K562 (cell line): ENCODE measurements around the gene OMG.

Experiments used
- ATF2 ChIP-seq: sonication (generic); formaldehyde crosslinking; IDR thresholded peaks from 2 replicates; pipeline ENCODE4 v1.8.1; 2022; ENCODE audit warnings: missing genetic modification reagents
- BRCA1 ChIP-seq, 2 experiments: fragments of 450-650 bp in 1 of 2; sonication (generic) in 1 of 2; formaldehyde crosslinking in 1 of 2; IDR thresholded peaks; 2 replicates each; pipeline versions ENCODE4 v1.5.0 to v1.6.1; 2017 to 2020; ENCODE audit warnings: mild to moderate bottlenecking in 1 of 2, missing genetic modification reagents in 1 of 2
- CREBBP ChIP-seq: IDR thresholded peaks from one replicate; pipeline ENCODE4 v1.6.1; 2012; ENCODE audit warnings: low read depth, mild to moderate bottlenecking, control low read depth, inconsistent platforms, low read length
- DACH1 ChIP-seq: fragments of 450-650 bp; IDR thresholded peaks from 2 replicates; pipeline ENCODE4 v1.6.1; 2018; ENCODE audit not compliant: partially characterized antibody
- ERF ChIP-seq: fragments of 450-650 bp; formaldehyde crosslinking; IDR thresholded peaks from 2 replicates; pipeline ENCODE4 v1.4.0; 2020; ENCODE audit warnings: mild to moderate bottlenecking, mixed read lengths
- JUND ChIP-seq, 2 experiments: IDR thresholded peaks; 2 replicates in 1 of 2; 3 replicates in 1 of 2; pipeline ENCODE4 v1.6.1; 2011; ENCODE audit warnings: borderline replicate concordance in 2 of 2, low read depth in 2 of 2, low read length in 2 of 2, improper control_type of control experiment in 1 of 2, missing biosample characterization in 1 of 2, missing genetic modification characterization in 1 of 2, missing genetic modification reagents in 1 of 2
- NRF1 ChIP-seq, 2 experiments: fragments of 450-650 bp; IDR thresholded peaks in 1 of 2; conservative IDR thresholded peaks in 1 of 2; 2 replicates each; pipeline ENCODE4 v1.6.1; 2014; ENCODE audit warnings: mild to moderate bottlenecking in 2 of 2
- RAD21 ChIP-seq, 2 experiments: fragments of 250-450 bp in 1 of 2; fragments of 450-650 bp in 1 of 2; sonication (Bioruptor Pico) in 1 of 2; formaldehyde crosslinking in 1 of 2; IDR thresholded peaks in 1 of 2; conservative IDR thresholded peaks in 1 of 2; 2 replicates each; pipeline versions ENCODE4 v1.4.0 to v1.8.0; 2020 to 2022; ENCODE audit warnings: mild to moderate bottlenecking in 2 of 2, moderate library complexity in 1 of 2
- REST ChIP-seq, 2 experiments: fragments of 450-650 bp; formaldehyde crosslinking in 1 of 2; IDR thresholded peaks; 2 replicates each; pipeline versions ENCODE4 v1.4.0 to v1.6.1; 2014 to 2020; ENCODE audit warnings: mild to moderate bottlenecking in 2 of 2, borderline replicate concordance in 1 of 2, low read depth in 1 of 2
- SIX5 ChIP-seq, 2 experiments: IDR thresholded peaks; 2 replicates each; pipeline ENCODE4 v1.6.1; 2011; ENCODE audit warnings: low read length in 2 of 2, borderline replicate concordance in 1 of 2, low read depth in 1 of 2, mild to moderate bottlenecking in 1 of 2, moderate library complexity in 1 of 2; ENCODE audit not compliant: insufficient read depth in 1 of 2
- SMARCB1 ChIP-seq: IDR thresholded peaks from 2 replicates; pipeline ENCODE4 v1.6.1; 2011; ENCODE audit warnings: improper control_type of control experiment, low read depth; ENCODE audit not compliant: insufficient read length
- ZBTB8A ChIP-seq: fragments of 450-650 bp; IDR thresholded peaks from 2 replicates; pipeline ENCODE4 v1.6.1; 2018; ENCODE audit warnings: mild to moderate bottlenecking, moderate library complexity; ENCODE audit not compliant: partially characterized antibody

- TF ChIP-seq REST (IDR thresholded peaks at IDR 0.05; ENCODE audit: borderline replicate concordance) (no peak), REST (CRISPR knock-in tag; IDR thresholded peaks at IDR 0.05; ENCODE audit: low read depth) (no peak), NRF1 (conservative IDR thresholded peaks at IDR 0.05 in 1 of 2, IDR thresholded peaks at IDR 0.05 in 1 of 2) (no peak), RAD21 (CRISPR knock-in tag; conservative IDR thresholded peaks at IDR 0.05 in 1 of 2, IDR thresholded peaks at IDR 0.05 in 1 of 2) (no peak), DACH1 (no peak), SMARCB1 (no peak), ERF (CRISPR knock-in tag) (no peak), JUND (IDR thresholded peaks at IDR 0.05; ENCODE audit: borderline replicate concordance, low read depth, low read length) (no peak), JUND (tag; IDR thresholded peaks at IDR 0.05; ENCODE audit: borderline replicate concordance, low read depth, low read length) (no peak), ATF2 (CRISPR knock-in tag) (no peak), ZBTB8A (no peak), SIX5 (IDR thresholded peaks at IDR 0.05; ENCODE audit: borderline replicate concordance in 1 of 2, insufficient read depth in 1 of 2, low read depth in 1 of 2, low read length in 2 of 2) (no peak), CREBBP (no peak), BRCA1 (IDR thresholded peaks at IDR 0.05) (no peak), BRCA1 (CRISPR knock-in tag; IDR thresholded peaks at IDR 0.05) (no peak)
Observed at GRCh38 chr17:31272236-31272635, 24.8 kb downstream of the OMG start.
